ENCODE results near the gene ZDHHC14. TPM values are rescaled to one million over a fixed set of nuclear protein-coding genes. Genes with fewer than 3 reads are reported as not detected.

ZDHHC14 gene
- total RNA-seq, 1 experiment from 2014 or later: 3.2 TPM

DNA sequence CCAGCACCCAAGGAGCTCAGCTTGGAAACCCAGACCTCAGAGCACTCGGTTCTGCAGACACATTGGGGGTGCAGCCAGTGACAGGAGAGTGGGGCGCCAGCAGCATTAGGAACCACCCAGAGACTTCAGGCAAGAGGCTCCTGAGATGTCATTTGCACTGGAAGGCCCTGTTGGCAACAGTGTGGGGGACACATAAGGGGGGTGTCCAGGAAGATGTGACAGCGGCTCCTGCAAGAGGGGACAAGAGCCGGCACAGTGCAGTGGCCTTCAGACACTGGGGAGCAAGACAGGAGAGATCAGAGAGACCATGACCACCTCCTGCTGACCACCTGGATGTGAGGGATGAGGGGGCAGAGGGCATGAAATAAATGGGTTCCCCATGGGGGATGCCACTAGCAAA, 235.0 kb downstream of the ZDHHC14 start:
- no peak for DNase-seq (ENCODE audit: low spot score)

- DNase-seq (ENCODE audit: low spot score): no peak
These were observed 240.0 kb downstream of the ZDHHC14 start for GRCh38 chr6:157620944-157621343.

- no peak for DNase-seq (ENCODE audit: low spot score)
These were observed 240.4 kb downstream of the ZDHHC14 start for GRCh38 chr6:157621406-157621805.

DNA sequence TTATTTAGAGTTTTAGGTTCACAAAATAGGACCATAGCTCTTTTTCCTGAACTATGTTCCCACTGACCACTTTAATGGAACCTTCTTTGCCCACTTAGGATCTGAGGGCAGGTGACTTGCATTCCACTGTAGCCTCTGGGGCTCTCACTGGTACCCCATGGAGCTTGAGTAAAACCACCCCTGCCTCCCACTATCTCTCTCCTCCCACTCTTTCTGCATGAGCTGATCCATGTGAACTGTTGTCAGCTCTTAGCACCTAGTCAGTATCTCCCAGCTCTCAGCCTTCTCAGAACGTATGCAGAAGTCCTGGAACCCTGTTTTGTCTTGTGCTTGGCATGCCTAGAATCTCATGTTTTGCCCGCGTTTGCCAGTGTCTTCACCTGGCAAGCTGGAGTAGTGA, 241.4 kb downstream of the ZDHHC14 start:
- DNase-seq (ENCODE audit: low spot score): no peak

GRCh38 chr6:157625111-157625510, 244.1 kb downstream of the ZDHHC14 start:
- DNase-seq (ENCODE audit: low spot score): no peak

DNA sequence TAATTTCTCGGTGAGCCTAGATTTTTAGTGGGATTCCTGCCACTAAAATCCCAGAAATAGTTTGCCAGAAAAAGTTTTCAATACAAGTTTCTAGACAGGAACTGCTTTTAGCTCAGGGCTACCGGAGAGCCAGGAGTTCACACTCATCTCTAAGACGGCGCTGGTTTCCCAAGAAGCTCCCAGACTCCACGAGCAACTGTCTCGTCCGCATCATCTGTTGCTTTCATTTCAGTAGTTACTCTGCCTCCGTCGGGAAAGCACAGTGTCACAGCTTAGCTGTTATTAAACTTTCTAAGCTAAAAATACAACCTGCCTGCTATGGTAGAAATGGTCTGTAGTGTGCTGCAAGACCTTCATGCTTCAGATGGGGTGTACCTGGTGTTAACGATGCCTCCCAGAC, 244.8 kb downstream of the ZDHHC14 start:
- no peak for DNase-seq (ENCODE audit: low spot score)

DNA sequence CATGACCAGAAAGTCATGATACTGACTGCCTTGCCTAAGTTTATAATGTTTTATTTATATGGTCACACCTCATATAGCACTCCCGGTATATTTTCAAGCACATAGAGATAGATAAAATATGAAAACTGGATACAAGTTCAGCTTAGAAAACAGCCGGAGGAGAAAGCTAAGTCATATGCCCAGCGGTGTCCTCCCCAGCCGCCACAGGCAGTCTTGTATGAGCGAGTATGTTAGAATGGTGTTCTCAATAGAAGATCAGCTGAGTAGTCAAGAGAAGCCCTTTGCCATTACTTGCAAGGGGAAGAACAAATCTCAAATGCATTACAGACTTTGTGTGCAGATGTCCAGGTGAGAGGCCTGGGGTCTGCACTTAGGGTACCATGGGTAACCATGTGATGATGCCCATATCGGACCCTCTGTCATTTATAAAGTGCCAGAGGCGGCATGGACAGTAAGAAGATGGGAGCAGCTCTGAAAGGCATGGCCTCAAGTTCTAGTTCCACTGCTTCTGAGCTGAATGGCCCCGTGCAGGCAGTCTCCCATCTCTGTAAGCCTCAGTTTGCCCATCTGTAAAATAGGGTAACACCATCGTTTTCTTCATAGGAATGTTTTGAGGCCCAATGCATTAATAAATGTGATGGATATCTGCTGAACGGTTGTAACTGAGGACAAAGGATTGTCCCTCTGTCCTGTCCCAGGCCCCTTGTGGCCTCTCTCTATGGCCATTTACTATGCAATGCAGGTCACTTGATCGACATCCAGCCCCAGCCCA, 246.4 kb downstream of the ZDHHC14 start:
- no peak for DNase-seq (ENCODE audit: low spot score)

DNA sequence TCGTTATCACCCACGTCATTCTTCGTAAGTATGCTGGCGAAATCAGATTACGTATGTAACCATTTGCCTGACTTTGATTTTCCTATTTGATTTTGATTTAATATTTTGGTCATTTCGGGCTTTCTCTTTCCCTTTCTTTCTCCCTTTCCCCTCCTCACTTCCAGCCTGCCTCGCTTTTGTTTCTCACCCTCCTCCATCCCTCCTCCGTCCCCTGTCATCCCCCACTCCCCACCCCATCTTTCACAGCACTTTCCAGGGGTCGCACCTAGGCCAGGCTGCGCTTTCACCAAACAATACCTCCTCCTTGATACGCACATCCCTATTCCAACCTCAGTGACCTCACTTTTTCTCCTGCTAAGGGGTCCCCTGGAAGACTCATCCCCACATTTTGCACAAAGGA, 247.5 kb downstream of the ZDHHC14 start:
- DNase-seq (ENCODE audit: low spot score): no peak

GRCh38 chr6:157629220-157629619, 248.2 kb downstream of the ZDHHC14 start:
- DNase-seq (ENCODE audit: low spot score): no peak

GRCh38 chr6:157630463-157631080, 249.6 kb downstream of the ZDHHC14 start:
- no peak for DNase-seq (ENCODE audit: low spot score)

DNA sequence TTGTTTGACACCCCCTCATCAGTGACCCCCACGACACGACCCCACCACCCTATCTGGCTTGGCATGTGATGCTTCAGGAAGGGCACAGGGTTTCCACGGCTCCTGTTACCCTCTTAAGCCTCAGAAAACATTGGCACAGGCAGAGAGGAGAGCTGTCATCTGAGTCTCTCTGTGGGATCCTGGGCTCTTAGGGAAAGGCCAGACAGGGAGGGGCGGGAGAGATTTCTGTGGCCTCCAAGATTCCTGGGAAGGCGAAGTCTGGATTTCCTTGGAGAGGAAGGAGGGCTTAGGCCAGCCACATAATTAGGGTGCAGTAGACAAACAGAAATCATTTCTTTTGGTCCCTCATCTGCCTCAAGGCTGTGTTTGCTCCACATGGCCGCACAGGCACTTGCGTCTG, 250.4 kb downstream of the ZDHHC14 start:
- no peak for DNase-seq (ENCODE audit: low spot score)

DNA sequence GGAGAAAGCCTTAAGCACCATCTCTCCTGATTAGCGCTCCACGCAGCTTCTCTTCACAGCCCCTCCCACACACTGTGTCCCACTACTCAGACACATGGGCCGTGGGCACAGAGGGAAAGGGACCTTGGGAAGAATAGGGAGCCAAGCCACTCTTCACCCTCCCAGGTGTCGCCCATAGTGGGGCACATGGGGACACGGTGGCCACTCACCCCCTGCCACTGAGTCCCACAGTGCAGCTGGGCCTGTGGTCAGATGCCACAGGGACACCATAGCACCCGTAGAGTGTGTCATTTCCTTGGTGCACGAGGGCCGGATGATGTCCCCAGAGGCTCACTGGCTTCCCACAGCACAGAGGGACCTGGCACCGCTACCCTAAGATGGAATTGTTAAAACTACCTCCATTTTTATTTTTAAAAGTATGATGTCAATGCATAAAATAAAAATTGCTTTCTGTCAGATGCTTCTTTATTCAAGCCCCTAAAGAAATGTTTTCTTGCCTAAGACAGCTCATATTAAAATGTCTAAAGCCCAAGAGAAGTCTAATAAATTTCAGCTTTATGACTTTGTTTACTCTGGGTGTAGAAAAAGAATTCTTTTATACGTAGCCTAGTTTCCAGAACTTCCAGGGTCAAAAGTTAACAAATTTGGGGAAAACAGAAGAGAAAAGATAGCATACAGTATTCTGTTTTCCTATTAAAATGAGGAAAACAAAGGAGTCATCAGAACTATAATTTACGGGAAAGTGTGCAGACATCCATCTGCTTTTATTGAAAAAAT, 251.0 kb downstream of the ZDHHC14 start:
- DNase-seq (ENCODE audit: low spot score): no peak

- no peak for DNase-seq (ENCODE audit: low spot score)
These were observed 251.8 kb downstream of the ZDHHC14 start for GRCh38 chr6:157632821-157633220.

DNA sequence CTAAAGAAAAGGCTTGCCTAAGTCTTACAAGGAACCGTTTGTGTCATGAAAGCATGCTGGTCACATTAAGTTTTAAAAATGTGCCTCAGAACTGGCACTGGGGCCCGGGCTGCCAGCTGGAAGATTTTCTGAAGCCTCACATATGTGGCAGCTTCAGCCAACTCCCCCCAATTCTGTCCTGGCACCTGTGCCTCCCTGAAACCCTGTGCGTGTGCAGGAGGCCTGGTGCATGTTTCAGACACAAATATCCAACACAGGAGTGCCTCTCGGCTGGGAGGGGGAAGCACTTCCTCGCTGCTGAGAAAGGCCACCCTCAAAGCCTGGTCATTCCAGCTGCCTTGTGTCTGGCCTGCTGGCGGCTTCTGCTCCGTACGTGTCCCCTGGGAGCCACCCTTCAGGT, 253.6 kb downstream of the ZDHHC14 start:
- no peak for DNase-seq (ENCODE audit: low spot score)

DNA sequence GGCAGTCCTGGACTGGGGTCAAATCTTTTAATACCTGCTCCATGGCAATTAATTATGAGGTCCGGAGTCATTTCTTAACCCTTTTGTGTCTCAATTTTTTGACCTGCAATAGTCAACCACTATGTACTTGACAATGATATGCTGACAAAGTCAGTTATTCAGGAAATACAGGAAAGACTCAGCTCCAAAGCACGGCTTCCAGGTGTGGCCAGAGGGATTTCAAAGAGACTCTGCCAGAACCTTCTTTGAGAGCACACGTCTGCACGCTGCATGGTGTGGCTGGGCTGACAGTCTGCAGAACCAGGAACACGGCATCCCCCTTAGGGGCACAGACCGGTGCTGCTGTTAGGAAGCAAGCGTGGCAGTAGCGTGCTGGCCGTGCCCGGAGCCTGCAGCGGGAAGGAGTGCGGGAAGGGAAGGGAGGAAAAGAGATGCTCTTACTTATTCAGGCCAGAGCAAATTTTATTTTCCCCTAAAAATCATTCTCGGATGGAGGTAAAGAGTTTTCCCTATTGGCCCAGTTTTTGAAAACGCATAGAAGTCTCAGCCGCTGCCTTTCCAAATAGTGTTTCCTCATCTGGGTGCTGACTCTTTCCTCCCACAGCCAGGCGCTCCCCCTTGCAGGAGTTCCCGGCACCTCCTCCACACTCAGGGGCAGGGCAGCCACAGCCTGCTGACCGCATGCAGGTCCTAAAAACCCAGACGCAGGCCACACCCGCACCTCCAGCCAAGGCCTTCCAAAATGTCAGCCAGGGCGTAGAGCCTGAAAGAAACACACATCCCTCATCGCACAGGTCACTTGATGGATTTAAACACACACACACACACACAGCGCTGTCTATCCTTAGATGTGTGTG, 254.6 kb downstream of the ZDHHC14 start:
- no peak for DNase-seq (ENCODE audit: low spot score)

DNA sequence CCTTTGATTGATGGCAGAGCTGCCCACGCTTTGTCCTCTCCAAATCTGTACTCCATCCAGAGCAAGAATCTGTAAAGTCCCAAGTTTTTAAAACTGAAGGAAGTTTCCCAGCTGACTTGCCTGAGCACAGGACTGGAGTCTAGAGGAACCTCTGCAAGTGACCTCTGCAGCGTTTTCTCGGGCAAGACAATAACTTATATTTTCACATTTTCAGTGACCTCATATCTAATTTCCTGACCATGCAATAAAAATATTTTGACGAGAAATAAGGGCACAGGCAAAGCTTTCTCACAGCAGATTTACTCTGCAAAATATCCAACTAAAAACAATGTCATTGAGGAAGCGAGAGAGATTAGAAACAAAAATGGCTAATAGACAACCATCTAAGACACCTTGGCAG, 256.5 kb downstream of the ZDHHC14 start:
- no peak for DNase-seq (ENCODE audit: low spot score)

DNA sequence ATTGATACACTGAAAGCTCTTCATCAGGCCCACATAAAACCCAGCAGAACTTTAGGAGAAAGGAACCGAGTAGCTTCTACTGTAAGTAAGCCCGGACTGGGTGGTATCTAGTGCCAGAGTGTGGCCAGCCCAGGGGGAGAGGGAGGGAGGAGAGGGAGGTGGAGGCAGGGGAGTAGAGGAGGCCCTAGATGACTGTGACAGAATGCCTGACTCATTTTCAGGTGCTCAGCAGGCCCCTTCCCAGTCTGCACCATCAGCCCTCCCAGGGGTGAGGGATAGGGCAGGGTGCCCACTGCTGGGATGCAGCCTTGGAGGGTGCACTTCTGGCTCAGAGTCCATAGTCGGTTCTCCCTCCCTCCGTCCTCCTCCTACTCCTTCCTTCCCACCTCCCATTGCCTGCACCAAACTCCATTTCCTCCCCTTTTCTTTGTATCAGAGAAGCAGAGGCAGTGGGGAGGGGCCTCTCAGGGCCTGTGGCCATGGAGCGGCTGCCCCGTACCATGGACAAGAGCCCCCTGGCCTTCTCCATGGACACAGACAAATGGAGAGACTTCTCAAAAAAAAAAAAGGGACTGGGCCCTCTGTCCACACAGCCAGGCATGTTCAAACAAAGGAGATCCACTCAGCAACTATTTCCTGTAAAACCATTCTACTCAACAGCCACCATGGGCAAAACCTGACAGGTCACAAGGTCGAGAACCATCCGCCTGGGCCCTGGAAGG, 257.1 kb downstream of the ZDHHC14 start:
- DNase-seq (ENCODE audit: low spot score): no peak

GRCh38 chr6:157638779-157639178, 257.8 kb downstream of the ZDHHC14 start:
- DNase-seq (ENCODE audit: low spot score): no peak

GRCh38 chr6:157640746-157641451, 259.9 kb downstream of the ZDHHC14 start:
- DNase-seq (ENCODE audit: low spot score): no peak

- DNase-seq (ENCODE audit: low spot score): no peak
These were observed 260.8 kb downstream of the ZDHHC14 start for GRCh38 chr6:157641837-157642236.

DNA sequence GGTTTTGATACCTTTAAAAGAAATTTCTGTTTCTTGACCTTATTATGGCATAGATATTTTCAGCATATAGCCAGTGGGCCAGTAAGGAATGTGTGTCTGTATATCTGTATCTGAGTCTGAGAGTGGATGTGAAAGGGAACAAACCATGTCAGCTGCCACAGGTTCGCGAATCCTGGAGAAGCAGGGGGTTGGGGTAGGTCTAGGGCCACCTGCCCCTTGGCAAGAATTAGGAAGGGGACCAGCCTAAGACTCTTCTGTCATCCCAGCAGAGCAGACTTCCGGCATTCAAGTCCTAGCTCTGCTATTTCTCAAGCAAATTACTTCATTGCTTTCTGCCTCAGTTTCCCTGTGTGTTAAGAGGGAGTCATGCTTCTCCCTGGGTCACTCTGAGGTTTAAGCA, 261.7 kb downstream of the ZDHHC14 start:
- no peak for DNase-seq (ENCODE audit: low spot score)
